Skeletal muscle tissue (tissue), 4 donors: ENCODE measurements around the gene DPP10. TPM values are rescaled to one million over a fixed set of nuclear protein-coding genes. Genes with fewer than 3 reads are reported as not detected.

Source experiments
- H3K27ac ChIP-seq: one replicate; pipeline ENCODE4 v1.7.0; 2013; ENCODE audit warnings: mild to moderate bottlenecking, low read depth, low read length, inconsistent platforms
- H3K27me3 ChIP-seq, 3 donors: one replicate each; pipeline ENCODE4 v1.7.0; 2013; ENCODE audit warnings: low read length in 3 of 3; ENCODE audit not compliant: control insufficient read depth in 3 of 3, insufficient read depth in 3 of 3
- H3K36me3 ChIP-seq, 3 donors: one replicate each; pipeline ENCODE4 v1.7.0; 2013; ENCODE audit warnings: low read length in 3 of 3; ENCODE audit not compliant: control insufficient read depth in 3 of 3, insufficient read depth in 3 of 3
- H3K4me1 ChIP-seq, 3 donors: one replicate each; pipeline ENCODE4 v1.7.0; 2013; ENCODE audit warnings: low read length in 3 of 3, mild to moderate bottlenecking in 3 of 3; ENCODE audit not compliant: control insufficient read depth in 3 of 3, insufficient read depth in 3 of 3
- H3K4me3 ChIP-seq, 3 donors: one replicate each; pipeline ENCODE4 v1.7.0; 2013; ENCODE audit warnings: low read length in 3 of 3
- H3K9ac ChIP-seq, 3 donors: one replicate each; pipeline ENCODE4 v1.7.0; 2013; ENCODE audit warnings: low read length in 3 of 3, mild to moderate bottlenecking in 3 of 3, moderate library complexity in 2 of 3, low read depth in 1 of 3
- H3K9me3 ChIP-seq, 3 donors: one replicate each; pipeline ENCODE4 v1.7.0; 2013; ENCODE audit warnings: low read length in 3 of 3; ENCODE audit not compliant: control insufficient read depth in 3 of 3
- total RNA-seq: library from RNA; depleted of rRNA; stranded (reverse); fragments of >200 nt; gene quantifications from one replicate; pipeline ENCODE4 v1.2.3, GENCODE V29; 2014
- donor health status: Osteomylitis.

DPP10 gene
- total RNA-seq, 1 donor from 2014 or later = 1.0 TPM

GRCh38 chr2:115746151-115746550, 1303.7 kb downstream of the DPP10 start:
- no peak overlapping the region for H3K9ac ChIP-seq
- H3K9me3 ChIP-seq = peaks cover 0 to 2% (median 0%) of the 10 kb centered on the region in 3 donors
- no peaks in the 10 kb centered on the region for H3K27me3 ChIP-seq
- H3K27ac ChIP-seq = no peak overlapping the region
- H3K4me1 ChIP-seq = no peaks in the 10 kb centered on the region
- no peaks in the 10 kb centered on the region for H3K36me3 ChIP-seq
- H3K4me3 ChIP-seq = no peak overlapping the region

- Histone ChIP-seq H3K9me3 (no peaks in the 10 kb centered on the region), H3K27me3 (no peaks in the 10 kb centered on the region), H3K4me1 (no peaks in the 10 kb centered on the region), H3K27ac (no peak overlapping the region), H3K36me3 (no peaks in the 10 kb centered on the region), H3K9ac (no peak overlapping the region), H3K4me3 (no peak overlapping the region)
These were observed 1314.8 kb downstream of the DPP10 start for GRCh38 chr2:115757286-115757685.

DNA sequence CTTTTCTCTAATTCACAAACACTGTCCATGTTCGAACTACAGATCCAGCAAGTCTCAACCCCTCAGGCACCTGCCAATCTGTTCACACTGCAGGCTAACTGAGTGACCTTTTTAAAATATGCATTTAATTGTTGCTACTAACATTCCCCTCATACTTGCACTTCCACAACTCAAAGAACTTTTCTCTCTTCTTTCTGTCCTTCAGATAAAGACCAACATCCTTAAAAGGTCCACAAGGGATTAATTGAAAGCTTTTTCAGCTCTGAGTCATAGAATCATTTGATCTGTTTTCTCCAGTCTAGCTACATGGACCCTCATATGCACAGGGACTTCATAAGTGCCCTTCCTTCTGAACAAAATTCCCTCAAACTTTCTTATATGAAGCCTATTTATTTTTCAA, 1321.2 kb downstream of the DPP10 start:
- Histone ChIP-seq H3K9ac (no peak overlapping the region), H3K9me3 (no peaks in the 10 kb centered on the region), H3K27ac (no peak overlapping the region), H3K4me1 (no peaks in the 10 kb centered on the region), H3K27me3 (no peaks in the 10 kb centered on the region), H3K4me3 (no peak overlapping the region), H3K36me3 (no peaks in the 10 kb centered on the region)

DNA sequence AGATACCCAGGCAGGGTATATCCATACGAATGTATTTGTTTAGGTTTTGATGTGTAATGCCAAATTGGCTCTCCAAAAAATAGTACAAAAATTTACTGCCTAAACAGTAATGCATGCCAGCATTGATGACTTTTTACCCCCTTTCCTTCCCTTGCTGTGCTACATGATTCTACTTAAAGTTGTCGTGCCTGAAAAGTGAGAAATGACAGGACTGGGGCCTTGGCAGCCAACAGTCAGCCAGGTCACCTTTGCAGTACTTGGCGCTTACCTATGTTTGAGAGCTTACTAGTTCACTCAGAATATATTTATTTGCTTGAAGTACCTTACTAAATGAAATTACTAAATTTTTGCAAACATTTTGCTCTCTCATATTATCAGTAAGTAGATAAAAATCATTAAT, 1329.1 kb downstream of the DPP10 start:
- Histone ChIP-seq H3K27ac (no peak overlapping the region), H3K4me1 (no peaks in the 10 kb centered on the region), H3K27me3 (no peaks in the 10 kb centered on the region), H3K4me3 (no peak overlapping the region), H3K9me3 (no peaks in the 10 kb centered on the region), H3K9ac (no peak overlapping the region), H3K36me3 (no peaks in the 10 kb centered on the region)

- Histone ChIP-seq H3K36me3 (no peaks in the 10 kb centered on the region), H3K4me3 (no peak overlapping the region), H3K4me1 (no peaks in the 10 kb centered on the region)
These were observed 1331.9 kb downstream of the DPP10 start for GRCh38 chr2:115774361-115774760.

GRCh38 chr2:115779085-115779632, 1336.7 kb downstream of the DPP10 start:
- Histone ChIP-seq H3K27me3 (no peaks in the 10 kb centered on the region), H3K27ac (no peak overlapping the region), H3K36me3 (no peaks in the 10 kb centered on the region), H3K9ac (no peak overlapping the region), H3K4me1 (no peaks in the 10 kb centered on the region), H3K4me3 (no peak overlapping the region), H3K9me3 (no peaks in the 10 kb centered on the region)

More at GRCh38 chr2:115774361-115774760, 1331.9 kb downstream of the DPP10 start:
- no peaks in the 10 kb centered on the region for H3K27me3 ChIP-seq
- H3K27ac ChIP-seq = no peak overlapping the region
- no peaks in the 10 kb centered on the region for H3K9me3 ChIP-seq
- H3K9ac ChIP-seq = no peak overlapping the region

GRCh38 chr2:115782286-115782685, 1339.8 kb downstream of the DPP10 start:
- H3K9me3 ChIP-seq = no peaks in the 10 kb centered on the region
- H3K4me3 ChIP-seq = no peak overlapping the region
- H3K36me3 ChIP-seq = no peaks in the 10 kb centered on the region
- H3K4me1 ChIP-seq = no peaks in the 10 kb centered on the region
- no peak overlapping the region for H3K27ac ChIP-seq
- H3K27me3 ChIP-seq = no peaks in the 10 kb centered on the region
- no peak overlapping the region for H3K9ac ChIP-seq

DNA sequence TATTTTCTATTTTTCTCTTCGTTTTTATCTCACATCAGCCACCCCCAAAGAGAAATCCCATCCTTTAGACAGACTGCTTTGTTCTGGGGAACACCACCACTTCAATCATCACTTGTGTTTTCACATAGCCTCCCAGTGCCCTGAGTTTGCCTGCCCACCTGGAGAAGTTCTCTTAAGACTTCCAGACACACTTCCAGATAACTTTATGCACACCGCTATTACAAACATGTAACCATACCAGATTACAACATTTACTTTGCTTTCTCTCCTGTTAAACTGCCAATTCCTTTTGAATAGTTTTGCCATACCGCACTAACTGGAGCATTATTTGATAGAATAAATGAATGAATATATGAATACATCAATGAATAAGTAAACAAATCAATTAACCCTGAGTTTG, 1353.6 kb downstream of the DPP10 start:
- H3K36me3 ChIP-seq = no peaks in the 10 kb centered on the region
- no peak overlapping the region for H3K9ac ChIP-seq

GRCh38 chr2:115807276-115807675, 1364.8 kb downstream of the DPP10 start:
- Histone ChIP-seq H3K4me1 (no peaks in the 10 kb centered on the region), H3K9me3 (no peaks in the 10 kb centered on the region), H3K4me3 (no peak overlapping the region), H3K36me3 (no peaks in the 10 kb centered on the region), H3K9ac (no peak overlapping the region), H3K27me3 (no peaks in the 10 kb centered on the region), H3K27ac (no peak overlapping the region)

More for the DNA sequence above, 1353.6 kb downstream of the DPP10 start:
- no peaks in the 10 kb centered on the region for H3K4me1 ChIP-seq
- H3K27me3 ChIP-seq = no peaks in the 10 kb centered on the region
- no peak overlapping the region for H3K4me3 ChIP-seq
- no peak overlapping the region for H3K27ac ChIP-seq
- no peaks in the 10 kb centered on the region for H3K9me3 ChIP-seq

DNA sequence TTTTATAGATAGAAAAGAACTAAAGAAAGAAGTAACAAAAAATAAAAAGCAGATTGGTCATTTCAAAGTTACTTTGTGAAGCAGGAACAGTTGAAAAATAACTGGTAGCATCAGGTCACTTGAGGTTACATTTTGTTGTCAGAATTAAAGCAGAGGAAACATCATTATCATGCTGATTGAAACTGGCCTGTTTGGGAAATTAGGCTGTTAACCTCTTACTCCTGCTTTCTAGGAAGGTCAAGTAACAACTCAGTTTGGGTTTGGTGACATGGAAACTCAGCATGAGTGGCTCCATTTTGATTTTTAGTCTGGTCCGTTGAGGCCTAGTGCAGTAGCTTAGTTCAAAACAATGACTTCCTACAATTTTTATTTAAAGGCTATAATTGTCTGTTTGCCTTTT, 1383.5 kb downstream of the DPP10 start:
- Histone ChIP-seq H3K4me1 (no peaks in the 10 kb centered on the region), H3K9me3 (no peaks in the 10 kb centered on the region), H3K27ac (no peak overlapping the region), H3K9ac (no peak overlapping the region), H3K4me3 (no peak overlapping the region), H3K27me3 (no peaks in the 10 kb centered on the region), H3K36me3 (no peaks in the 10 kb centered on the region)

DNA sequence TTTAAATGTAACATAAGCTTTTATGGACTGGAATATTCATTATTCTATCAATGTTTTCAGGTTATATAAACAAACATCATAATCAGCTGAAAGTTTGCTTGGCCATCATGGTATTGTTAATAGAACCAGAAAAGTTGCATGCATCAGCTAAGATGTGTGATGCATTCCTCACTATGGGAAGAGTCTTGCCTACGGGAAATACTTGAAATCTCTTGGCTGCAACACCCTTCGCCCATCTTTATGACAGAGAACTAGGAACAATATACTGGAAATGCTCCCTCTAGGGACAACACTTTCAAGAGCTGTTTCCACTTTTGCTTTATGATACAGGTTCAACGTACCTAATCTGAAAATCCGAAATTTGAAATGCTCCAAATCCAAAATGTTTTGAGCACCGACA, 1390.8 kb downstream of the DPP10 start:
- Histone ChIP-seq H3K4me3 (no peak overlapping the region), H3K9me3 (no peaks in the 10 kb centered on the region), H3K36me3 (no peaks in the 10 kb centered on the region), H3K27ac (no peak overlapping the region), H3K27me3 (no peaks in the 10 kb centered on the region), H3K9ac (no peak overlapping the region), H3K4me1 (no peaks in the 10 kb centered on the region)
